ENCODE results near the gene FGFR4.

FGFR4 gene

DNA sequence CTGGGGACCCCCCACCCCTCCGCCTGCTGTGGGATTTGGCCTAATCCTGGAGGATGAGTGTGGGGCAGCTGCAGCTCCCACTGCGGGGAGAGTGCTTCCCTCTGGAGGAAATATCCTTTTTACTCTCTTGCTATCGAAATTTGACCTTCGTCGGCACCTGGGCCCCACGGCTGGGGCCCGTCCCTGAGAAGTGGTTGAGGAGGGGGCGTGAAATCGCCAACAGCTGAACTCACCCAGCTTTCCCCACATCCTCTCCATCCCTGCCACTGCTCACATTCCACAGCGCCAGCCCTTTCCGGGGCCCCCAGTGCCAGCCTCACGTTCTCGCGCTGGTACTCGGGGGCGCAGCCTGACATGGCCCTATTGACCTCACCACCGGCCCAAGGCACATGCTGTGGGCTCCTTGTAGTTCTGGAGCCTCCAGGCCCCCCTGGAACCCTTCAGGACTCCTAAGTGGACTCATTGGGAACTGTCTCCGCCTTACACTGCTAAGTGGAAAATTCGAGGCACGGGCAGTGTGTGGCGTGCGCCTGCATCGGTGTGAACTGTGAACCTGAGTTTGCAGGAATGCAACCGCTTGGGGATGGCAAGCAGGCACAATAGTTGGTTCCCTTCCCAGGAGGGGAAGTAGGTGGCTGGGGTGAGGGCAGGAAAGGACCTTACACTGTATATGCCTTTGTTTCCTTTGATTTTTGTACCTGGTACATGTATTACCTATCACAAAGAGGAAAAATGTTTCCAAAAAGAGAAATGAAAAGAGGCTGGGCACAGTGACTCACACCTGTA lies 19.2 kb downstream of the FGFR4 start:
- no peaks in the 10 kb centered on the region for H3K9me3 ChIP-seq (ENCODE audit: insufficient read depth, low read depth, low read length)
- H3K36me3 ChIP-seq (ENCODE audit: insufficient read depth, low read length): no peaks in the 10 kb centered on the region
- WGBS: 91% methylated on average over 19 of the region's 24 CpGs
- H3K27me3 ChIP-seq (ENCODE audit: insufficient read depth, low read length): no peaks in the 10 kb centered on the region
- H3K4me3 ChIP-seq (ENCODE audit: low read length): no peak overlapping the region
- no peak overlapping the region for H3K9ac ChIP-seq (ENCODE audit: low read depth, low read length)
- no peak overlapping the region for H3K27ac ChIP-seq (ENCODE audit: low read depth, low read length)
- no peaks in the 10 kb centered on the region for H3K4me1 ChIP-seq (ENCODE audit: insufficient read depth, low read length)

DNA sequence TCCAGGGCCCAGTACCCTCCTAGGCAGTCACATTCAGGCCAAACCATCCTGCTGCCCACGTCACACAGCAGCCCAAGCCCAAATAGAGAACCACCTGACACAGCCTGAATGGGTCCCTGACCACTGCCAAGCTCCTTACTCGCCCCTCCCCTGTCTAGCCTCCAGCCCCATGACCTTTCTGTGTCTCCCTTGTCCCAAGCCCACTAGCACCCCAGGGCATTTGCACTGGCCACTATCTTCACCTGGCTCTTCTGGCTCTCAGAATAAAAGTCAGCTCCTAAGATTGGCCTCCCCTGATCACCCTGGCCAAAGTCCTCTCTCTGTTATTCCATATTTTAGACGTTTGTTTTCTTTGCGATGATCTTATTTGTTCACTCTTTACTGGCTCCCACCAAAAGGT lies 20.4 kb downstream of the FGFR4 start:
- Histone ChIP-seq H3K27ac (ENCODE audit: low read depth, low read length) (no peak overlapping the region), H3K4me1 (ENCODE audit: insufficient read depth, low read length) (no peaks in the 10 kb centered on the region), H3K9ac (ENCODE audit: low read depth, low read length) (no peak overlapping the region), H3K27me3 (ENCODE audit: insufficient read depth, low read length) (no peaks in the 10 kb centered on the region), H3K9me3 (ENCODE audit: insufficient read depth, low read depth, low read length) (no peaks in the 10 kb centered on the region), H3K36me3 (ENCODE audit: insufficient read depth, low read length) (no peaks in the 10 kb centered on the region), H3K4me3 (ENCODE audit: low read length) (no peak overlapping the region)
- WGBS: 86% methylated on average over 4 of the region's 4 CpGs

DNA sequence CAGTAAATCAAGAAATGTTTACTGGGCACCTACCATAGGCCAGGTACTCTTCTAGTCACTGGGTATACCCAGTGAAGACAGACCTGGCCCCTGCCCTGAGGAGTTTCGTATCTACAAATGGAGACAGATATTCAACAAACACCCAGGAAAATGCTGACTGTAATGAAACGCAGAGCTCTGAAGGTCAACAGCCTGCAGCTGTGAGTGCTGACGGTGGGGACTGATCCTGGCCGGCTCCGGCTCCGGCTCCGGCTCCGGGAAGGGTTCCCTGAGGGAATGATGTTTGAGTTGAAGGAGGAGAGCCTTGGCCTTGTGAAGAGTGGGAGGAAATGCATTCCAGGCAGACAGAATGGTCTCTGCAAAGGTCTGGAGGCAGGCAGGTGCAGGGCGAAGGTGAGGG lies 23.1 kb downstream of the FGFR4 start:
- Histone ChIP-seq H3K27me3 (ENCODE audit: insufficient read depth, low read length) (no peaks in the 10 kb centered on the region), H3K9ac (ENCODE audit: low read depth, low read length) (no peak overlapping the region), H3K36me3 (ENCODE audit: insufficient read depth, low read length) (no peaks in the 10 kb centered on the region), H3K9me3 (ENCODE audit: insufficient read depth, low read depth, low read length) (no peaks in the 10 kb centered on the region), H3K27ac (ENCODE audit: low read depth, low read length) (no peak overlapping the region), H3K4me1 (ENCODE audit: insufficient read depth, low read length) (no peaks in the 10 kb centered on the region), H3K4me3 (ENCODE audit: low read length) (no peak overlapping the region)
- 89% methylated on average over 9 of the region's 9 CpGs for WGBS

DNA sequence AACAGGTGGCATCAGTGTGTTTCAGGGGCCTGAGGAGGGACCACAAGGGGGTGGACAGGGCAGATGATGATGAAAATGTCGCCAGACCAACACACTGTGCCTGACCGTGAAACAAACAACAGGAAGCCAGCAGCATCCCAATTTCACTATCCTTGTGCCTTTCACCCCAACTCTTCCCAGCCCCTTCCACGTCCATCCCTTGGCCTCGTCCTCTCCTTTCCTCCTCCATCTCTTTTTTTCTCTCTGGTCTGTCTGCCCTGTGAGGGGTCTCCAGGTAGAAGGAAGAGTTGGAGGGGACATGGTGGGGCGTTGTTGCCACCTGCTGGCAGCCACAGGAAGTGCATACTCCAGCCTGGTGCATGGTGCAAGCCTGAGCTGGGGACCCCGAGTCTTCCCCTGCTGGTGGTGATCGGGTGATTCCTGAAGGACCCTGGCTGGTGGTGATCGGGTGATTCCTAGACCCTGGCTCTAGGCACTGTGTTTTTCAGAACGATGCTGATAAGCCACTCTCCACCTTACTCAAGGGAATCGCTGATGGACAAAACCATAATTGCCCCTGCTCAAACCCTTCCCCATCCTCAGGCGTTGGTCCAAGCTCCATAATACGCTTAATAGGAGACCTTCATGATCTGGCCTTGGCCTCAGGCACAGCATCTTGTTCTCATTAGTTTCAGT lies 25.1 kb downstream of the FGFR4 start:
- 46% methylated on average over 12 of the region's 12 CpGs for WGBS
- no peaks in the 10 kb centered on the region for H3K36me3 ChIP-seq (ENCODE audit: insufficient read depth, low read length)
- no peaks in the 10 kb centered on the region for H3K4me1 ChIP-seq (ENCODE audit: insufficient read depth, low read length)
- no peak overlapping the region for H3K4me3 ChIP-seq (ENCODE audit: low read length)
- no peak overlapping the region for H3K9ac ChIP-seq (ENCODE audit: low read depth, low read length)
- no peak overlapping the region for H3K27ac ChIP-seq (ENCODE audit: low read depth, low read length)
- H3K27me3 ChIP-seq (ENCODE audit: insufficient read depth, low read length): no peaks in the 10 kb centered on the region
- no peaks in the 10 kb centered on the region for H3K9me3 ChIP-seq (ENCODE audit: insufficient read depth, low read depth, low read length)

DNA sequence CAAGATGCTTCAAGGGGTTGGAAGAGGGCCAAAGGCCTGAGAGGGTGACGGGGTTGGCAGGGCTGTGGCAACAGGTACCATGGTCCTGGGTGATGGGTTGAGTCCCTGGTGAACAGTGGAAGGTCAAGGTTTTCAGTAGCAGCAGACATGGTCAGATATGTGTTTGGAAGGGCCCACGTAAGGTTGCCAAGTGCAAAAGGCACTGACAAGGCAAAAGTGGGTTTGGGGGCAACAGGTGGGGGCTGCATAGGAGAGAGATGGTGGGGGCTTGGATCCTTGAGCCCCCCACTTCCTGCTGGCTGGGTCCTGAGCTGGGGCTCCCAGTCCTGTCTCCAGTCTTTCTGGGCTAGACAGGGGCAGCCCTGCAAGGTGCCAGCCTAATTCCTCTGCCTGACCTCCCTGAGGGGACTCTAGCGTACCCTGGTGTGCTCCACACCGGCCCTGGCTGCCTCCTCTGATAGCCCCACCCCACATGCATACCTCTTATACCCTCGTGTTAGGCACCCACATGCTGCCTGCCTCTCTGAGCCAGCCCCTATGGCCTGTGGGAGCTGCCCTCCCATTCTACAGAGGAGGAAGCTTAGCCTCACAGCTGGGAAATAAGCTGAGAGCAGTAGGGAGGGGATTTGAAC lies 26.0 kb downstream of the FGFR4 start:
- 76% methylated on average over 5 of the region's 5 CpGs for WGBS
- Histone ChIP-seq H3K27me3 (ENCODE audit: insufficient read depth, low read length) (no peaks in the 10 kb centered on the region), H3K9me3 (ENCODE audit: insufficient read depth, low read depth, low read length) (no peaks in the 10 kb centered on the region), H3K36me3 (ENCODE audit: insufficient read depth, low read length) (no peaks in the 10 kb centered on the region), H3K9ac (ENCODE audit: low read depth, low read length) (no peak overlapping the region), H3K4me1 (ENCODE audit: insufficient read depth, low read length) (no peaks in the 10 kb centered on the region), H3K27ac (ENCODE audit: low read depth, low read length) (no peak overlapping the region), H3K4me3 (ENCODE audit: low read length) (no peak overlapping the region)

DNA sequence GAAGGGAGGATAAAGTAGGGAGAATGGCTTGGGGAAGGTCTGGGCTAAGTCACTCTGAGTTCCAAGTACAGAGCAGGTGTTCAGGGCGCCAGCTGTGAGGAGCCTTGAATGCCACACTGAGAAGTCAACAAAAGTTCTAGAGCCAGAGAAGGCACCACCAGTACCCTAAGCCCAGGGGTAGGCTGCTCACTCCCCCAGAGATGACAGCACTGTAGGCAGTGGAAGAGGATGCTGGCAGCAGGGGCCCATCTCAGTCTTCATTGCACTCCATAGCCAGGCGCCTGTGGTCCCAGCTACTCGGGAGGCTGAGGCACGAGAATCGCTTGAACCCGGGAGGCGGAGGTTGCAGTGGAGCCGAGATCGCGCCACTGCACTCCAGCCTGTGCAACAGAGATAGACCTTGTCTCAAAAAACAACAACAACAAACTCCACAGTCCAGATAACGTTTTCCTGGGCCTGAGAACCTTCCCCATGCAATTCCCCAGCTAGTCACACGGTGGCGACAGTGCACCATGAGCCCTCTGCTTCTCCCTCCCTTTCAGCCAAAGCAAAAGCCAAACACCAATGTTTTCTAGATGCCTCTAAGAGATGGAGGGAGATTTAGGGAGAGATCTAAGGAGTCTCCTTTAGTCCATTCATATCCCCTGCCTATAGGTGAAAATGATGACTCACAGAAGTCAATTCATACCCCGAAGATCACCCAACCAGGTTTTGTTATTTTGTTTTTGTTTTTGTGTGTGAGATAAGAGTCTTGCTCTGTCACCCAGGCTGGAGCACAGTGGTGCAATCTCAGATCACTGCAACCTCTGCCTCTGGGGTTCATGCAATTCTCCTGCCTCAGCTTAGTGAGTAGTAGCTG lies 27.1 kb downstream of the FGFR4 start:
- Histone ChIP-seq H3K4me1 (ENCODE audit: insufficient read depth, low read length) (no peaks in the 10 kb centered on the region), H3K36me3 (ENCODE audit: insufficient read depth, low read length) (no peaks in the 10 kb centered on the region), H3K9me3 (ENCODE audit: insufficient read depth, low read depth, low read length) (no peaks in the 10 kb centered on the region), H3K9ac (ENCODE audit: low read depth, low read length) (no peak overlapping the region), H3K4me3 (ENCODE audit: low read length) (no peak overlapping the region), H3K27me3 (ENCODE audit: insufficient read depth, low read length) (no peaks in the 10 kb centered on the region), H3K27ac (ENCODE audit: low read depth, low read length) (no peak overlapping the region)
- WGBS: 17% methylated on average over 13 of the region's 14 CpGs

DNA sequence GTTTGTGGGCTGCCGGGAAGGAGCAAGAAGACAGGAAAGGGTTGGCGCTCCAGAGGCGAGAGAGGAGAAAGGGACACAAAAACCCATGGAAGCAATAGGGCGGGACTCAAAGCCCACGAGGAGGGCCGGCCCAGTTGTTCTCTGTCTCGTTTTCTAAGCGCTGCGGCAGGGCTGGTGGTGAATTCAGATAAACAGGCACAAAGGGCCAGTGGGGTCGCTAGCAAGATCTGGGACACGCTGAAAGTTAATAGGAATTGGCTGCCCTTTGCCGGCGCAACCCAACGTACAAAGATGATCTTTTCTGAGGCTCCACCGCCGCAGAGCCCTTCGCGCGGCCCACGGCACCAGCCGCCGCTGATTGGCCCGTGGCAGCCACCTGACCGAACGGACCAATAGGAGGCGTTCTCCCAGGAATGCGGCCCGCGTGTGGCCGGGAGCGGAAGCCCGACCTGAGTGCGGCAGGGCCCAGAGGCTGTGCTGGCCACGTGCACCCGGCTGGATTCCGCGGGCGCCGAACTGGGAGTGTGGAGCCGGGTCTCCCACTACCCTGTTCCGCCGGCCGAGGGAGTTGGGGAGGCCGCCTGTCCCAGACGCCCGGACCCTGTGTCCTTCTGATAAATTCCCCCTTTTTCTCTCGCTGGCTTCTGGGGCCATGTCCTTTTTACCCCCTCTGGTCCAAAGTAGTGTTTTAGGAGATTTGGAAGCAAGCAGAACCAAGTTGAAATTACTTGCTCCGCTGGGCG lies 30.1 kb downstream of the FGFR4 start:
- no peak overlapping the region for H3K4me3 ChIP-seq (ENCODE audit: low read length)
- H3K4me1 ChIP-seq (ENCODE audit: insufficient read depth, low read length): no peaks in the 10 kb centered on the region
- no peaks in the 10 kb centered on the region for H3K27me3 ChIP-seq (ENCODE audit: insufficient read depth, low read length)
- no peaks in the 10 kb centered on the region for H3K9me3 ChIP-seq (ENCODE audit: insufficient read depth, low read depth, low read length)
- no peak overlapping the region for H3K27ac ChIP-seq (ENCODE audit: low read depth, low read length)
- H3K9ac ChIP-seq (ENCODE audit: low read depth, low read length): peak overlapping the region; percentile 57
- 70% methylated on average over 49 of the region's 49 CpGs for WGBS
- no peaks in the 10 kb centered on the region for H3K36me3 ChIP-seq (ENCODE audit: insufficient read depth, low read length)

DNA sequence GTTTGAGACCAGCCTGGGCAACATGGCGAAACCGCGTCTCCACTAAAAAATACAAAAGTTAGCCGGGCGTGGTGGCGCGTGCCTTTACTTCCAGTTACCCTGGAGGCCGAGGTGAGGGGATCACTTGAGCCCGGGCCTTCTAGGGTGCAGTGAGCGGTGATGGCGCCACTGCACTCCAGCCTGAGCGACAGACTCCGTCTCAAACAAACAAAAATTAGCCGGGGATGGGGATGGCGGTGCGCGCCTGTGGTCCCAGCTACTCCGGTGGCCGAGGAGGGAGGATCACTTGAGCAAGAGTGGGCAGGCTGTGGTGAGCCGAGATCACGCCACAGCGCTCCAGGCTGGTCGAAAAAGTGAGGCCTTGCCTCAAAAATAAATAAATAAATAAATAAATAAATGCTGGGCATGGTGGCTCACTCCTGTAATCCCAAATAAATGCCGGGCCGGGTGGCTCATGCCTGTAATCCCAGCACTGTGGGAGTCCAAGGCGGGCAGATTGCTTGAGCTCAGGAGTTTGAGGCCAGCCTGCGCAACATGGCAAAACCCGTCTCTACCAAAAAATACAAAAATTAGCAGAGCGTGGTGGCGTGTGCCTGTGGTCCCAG lies 30.8 kb downstream of the FGFR4 start:
- WGBS: 96% methylated on average over 30 of the region's 30 CpGs
- Histone ChIP-seq H3K4me1 (ENCODE audit: insufficient read depth, low read length) (no peaks in the 10 kb centered on the region), H3K36me3 (ENCODE audit: insufficient read depth, low read length) (no peaks in the 10 kb centered on the region), H3K4me3 (ENCODE audit: low read length) (no peak overlapping the region), H3K9me3 (ENCODE audit: insufficient read depth, low read depth, low read length) (no peaks in the 10 kb centered on the region), H3K27me3 (ENCODE audit: insufficient read depth, low read length) (no peaks in the 10 kb centered on the region), H3K9ac (ENCODE audit: low read depth, low read length) (no peak overlapping the region), H3K27ac (ENCODE audit: low read depth, low read length) (no peak overlapping the region)

DNA sequence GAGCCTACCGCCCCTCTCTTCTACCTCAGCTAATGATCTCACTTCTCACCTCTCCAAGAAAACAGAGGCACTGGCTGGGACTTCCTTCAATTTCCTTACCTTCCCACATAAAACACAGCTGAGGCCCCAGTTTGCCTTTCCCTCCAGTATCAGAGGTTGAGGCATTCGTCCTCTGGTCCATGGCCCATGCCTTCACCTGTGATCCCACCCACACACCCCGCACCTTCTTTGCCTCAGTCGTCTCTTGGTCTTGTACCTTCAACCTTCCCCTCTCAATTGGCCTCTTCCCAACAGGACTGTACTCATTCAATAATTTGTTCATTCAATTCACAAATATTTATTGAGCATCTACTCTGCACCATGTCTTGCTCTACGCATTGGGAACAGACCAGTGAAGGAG lies 35.9 kb downstream of the FGFR4 start:
- no peaks in the 10 kb centered on the region for H3K27me3 ChIP-seq (ENCODE audit: insufficient read depth, low read length)
- 93% methylated on average over 5 of the region's 5 CpGs for WGBS
- no peak overlapping the region for H3K27ac ChIP-seq (ENCODE audit: low read depth, low read length)

DNA sequence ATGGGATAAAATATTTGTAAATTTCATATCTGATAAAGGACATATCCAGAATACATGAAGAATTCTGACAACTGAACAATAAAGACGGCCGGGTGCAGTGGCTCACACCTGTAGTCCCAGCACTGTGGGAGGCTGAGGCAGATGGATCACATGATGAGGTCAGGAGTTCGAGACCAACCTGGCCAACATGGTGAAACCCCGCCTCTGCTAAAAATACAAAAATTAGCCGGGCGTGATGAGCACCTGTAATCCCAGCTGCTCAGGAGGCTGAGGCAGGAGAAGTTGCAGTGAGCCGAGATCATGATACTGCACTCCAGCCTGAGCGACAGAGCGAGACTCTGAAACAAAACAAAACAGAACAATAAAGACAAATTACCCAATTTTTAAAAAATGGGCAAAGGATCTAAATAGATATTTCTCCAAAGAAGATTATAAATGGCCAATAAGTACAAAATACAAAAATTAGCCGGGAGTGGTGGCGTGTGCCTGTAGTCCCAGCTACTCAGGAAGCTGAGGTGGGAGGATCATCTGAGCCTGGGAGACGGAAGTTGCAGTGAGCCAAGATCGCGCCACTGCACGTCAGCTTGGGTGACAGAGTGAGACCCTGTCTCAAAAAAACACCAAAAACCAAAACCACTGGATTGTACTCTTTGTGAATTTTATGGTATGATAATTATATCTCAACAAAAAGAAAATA lies 37.2 kb downstream of the FGFR4 start:
- no peak overlapping the region for H3K4me3 ChIP-seq (ENCODE audit: low read length)
- H3K27me3 ChIP-seq (ENCODE audit: insufficient read depth, low read length): no peaks in the 10 kb centered on the region
- no peak overlapping the region for H3K9ac ChIP-seq (ENCODE audit: low read depth, low read length)
- no peak overlapping the region for H3K27ac ChIP-seq (ENCODE audit: low read depth, low read length)
- 94% methylated on average over 12 of the region's 15 CpGs for WGBS
- no peaks in the 10 kb centered on the region for H3K4me1 ChIP-seq (ENCODE audit: insufficient read depth, low read length)
- no peaks in the 10 kb centered on the region for H3K9me3 ChIP-seq (ENCODE audit: insufficient read depth, low read depth, low read length)
- H3K36me3 ChIP-seq (ENCODE audit: insufficient read depth, low read length): no peaks in the 10 kb centered on the region

More for the DNA sequence above, 35.9 kb downstream of the FGFR4 start:
- H3K36me3 ChIP-seq (ENCODE audit: insufficient read depth, low read length): no peaks in the 10 kb centered on the region
- no peaks in the 10 kb centered on the region for H3K9me3 ChIP-seq (ENCODE audit: insufficient read depth, low read depth, low read length)
- no peak overlapping the region for H3K9ac ChIP-seq (ENCODE audit: low read depth, low read length)
- no peak overlapping the region for H3K4me3 ChIP-seq (ENCODE audit: low read length)
- no peaks in the 10 kb centered on the region for H3K4me1 ChIP-seq (ENCODE audit: insufficient read depth, low read length)
